Measurements from ENCODE around the gene NANOG. TPM values are rescaled to one million over a fixed set of nuclear protein-coding genes. Genes with fewer than 3 reads are reported as not detected.

NANOG gene
- total RNA-seq, 1 experiment from 2014 or later = not detected

Other genes with a start within 250 kb of the NANOG start
- not detected in 2 replicates for gene APOBEC1, start 123.5 kb upstream of the NANOG start, total RNA-seq (2014; rRNA removed; shearing (Covaris generic))
- gene GDF3, start 93.6 kb upstream of the NANOG start, total RNA-seq (2014; rRNA removed; shearing (Covaris generic)) = not detected in 2 replicates
- not detected in 2 replicates for gene DPPA3, start 78.0 kb upstream of the NANOG start, total RNA-seq (2014; rRNA removed; shearing (Covaris generic))
- not detected in 2 replicates for gene CLEC4C, start 42.0 kb upstream of the NANOG start, total RNA-seq (2014; rRNA removed; shearing (Covaris generic))
- not detected in 2 replicates for gene NANOGNB, start 24.2 kb upstream of the NANOG start, total RNA-seq (2014; rRNA removed; shearing (Covaris generic))
- not detected in 2 replicates for gene SLC2A14, start 83.5 kb downstream of the NANOG start, total RNA-seq (2014; rRNA removed; shearing (Covaris generic))
- 12.1 and 13.0 TPM in 2 replicates for gene SLC2A3, start 146.8 kb downstream of the NANOG start, total RNA-seq (2014; rRNA removed; shearing (Covaris generic))
- gene FOXJ2, start 243.3 kb downstream of the NANOG start, total RNA-seq (2014; rRNA removed; shearing (Covaris generic)) = 6.7 and 13.8 TPM in 2 replicates